Ramos (cell line): ENCODE data around the gene MRPL45.

Experiments
- in situ Hi-C: fragments of 300-500 bp; cut with MboI; formaldehyde crosslinking; loops from one replicate; pipeline ENCODE4 v1.14.3; 2022; ENCODE audit warnings: low sequenced_read_pairs; ENCODE audit not compliant: unreplicated experiment

Gene MRPL45

GRCh38 chr17:38324772-38325171, 27.8 kb downstream of the MRPL45 start:
- in situ Hi-C loops: no loop called here

GRCh38 chr17:38325221-38325851, 28.4 kb downstream of the MRPL45 start:
- in situ Hi-C loops: no loop called here

GRCh38 chr17:38326996-38327792, 30.2 kb downstream of the MRPL45 start:
- in situ Hi-C loops: no loop called here

GRCh38 chr17:38327936-38328335, 31.0 kb downstream of the MRPL45 start:
- in situ Hi-C loops: no loop called here

GRCh38 chr17:38328620-38329019, 31.7 kb downstream of the MRPL45 start:
- in situ Hi-C loops: no loop called here

- in situ Hi-C loops: no loop called here
Measured at GRCh38 chr17:38329284-38329683, 32.3 kb downstream of the MRPL45 start.

- in situ Hi-C loops: no loop called here
Measured at GRCh38 chr17:38329808-38330730, 33.1 kb downstream of the MRPL45 start.

GRCh38 chr17:38330941-38331411, 34.0 kb downstream of the MRPL45 start:
- in situ Hi-C loops: no loop called here

- in situ Hi-C loops: no loop called here
Measured at GRCh38 chr17:38332735-38333134, 35.8 kb downstream of the MRPL45 start.

GRCh38 chr17:38333635-38334295, 36.8 kb downstream of the MRPL45 start:
- in situ Hi-C loops: no loop called here

- in situ Hi-C loops: no loop called here
Measured at GRCh38 chr17:38334480-38335364, 37.8 kb downstream of the MRPL45 start.

GRCh38 chr17:38336838-38337237, 39.9 kb downstream of the MRPL45 start:
- in situ Hi-C loops: no loop called here

- in situ Hi-C loops: no loop called here
Measured at GRCh38 chr17:38338053-38338452, 41.1 kb downstream of the MRPL45 start.

- in situ Hi-C loops: no loop called here
Measured at GRCh38 chr17:38338535-38338934, 41.6 kb downstream of the MRPL45 start.

GRCh38 chr17:38339891-38340290, 42.9 kb downstream of the MRPL45 start:
- in situ Hi-C loops: loop anchor here (10.0 kb wide), 1 partner anchor 135 kb away; no protein-coding TSS in a partner anchor

- in situ Hi-C loops: loop anchor here (10.0 kb wide), 1 partner anchor 134 kb away; no protein-coding TSS in a partner anchor
Measured at GRCh38 chr17:38341035-38341721, 44.2 kb downstream of the MRPL45 start.

- in situ Hi-C loops: loop anchor here (10.0 kb wide), 1 partner anchor 132 kb away; no protein-coding TSS in a partner anchor
Measured at GRCh38 chr17:38342886-38343607, 46.1 kb downstream of the MRPL45 start.
